HG02798 (cell line): ENCODE results near the gene SOS2.
"Not testable (repeated sequence)": the region's sequence is repeated elsewhere in the genome, so short reads cannot be mapped to it uniquely, and the experiment has no call there.

ENCODE experiments used
- ATAC-seq: cut with Tn5 transposase; IDR thresholded peaks from one replicate; pipeline ENCODE4 v1.9.1; 2021; ENCODE audit warnings: mild to moderate bottlenecking; ENCODE audit not compliant: unreplicated experiment, poor library complexity

Gene SOS2

DNA sequence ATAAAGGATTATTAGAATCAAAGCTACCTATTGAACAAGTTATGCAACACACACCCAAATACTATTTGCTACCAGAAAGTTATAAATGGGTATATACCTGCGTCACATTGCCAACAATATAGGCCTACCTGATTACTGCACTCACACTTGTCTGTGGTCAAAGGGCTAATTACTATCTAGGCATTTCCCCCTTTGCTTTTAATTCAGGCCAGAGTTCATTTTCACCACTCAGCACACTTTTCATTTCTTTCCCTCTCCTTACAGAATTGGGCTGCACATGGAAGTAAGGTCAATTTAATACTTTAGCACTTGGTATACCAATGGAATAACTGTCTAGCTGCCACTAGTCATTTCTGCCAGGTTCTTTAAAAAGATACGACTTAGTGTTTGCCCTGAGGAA, 1.7 kb downstream of the SOS2 start:
- ATAC-seq: no peak

DNA sequence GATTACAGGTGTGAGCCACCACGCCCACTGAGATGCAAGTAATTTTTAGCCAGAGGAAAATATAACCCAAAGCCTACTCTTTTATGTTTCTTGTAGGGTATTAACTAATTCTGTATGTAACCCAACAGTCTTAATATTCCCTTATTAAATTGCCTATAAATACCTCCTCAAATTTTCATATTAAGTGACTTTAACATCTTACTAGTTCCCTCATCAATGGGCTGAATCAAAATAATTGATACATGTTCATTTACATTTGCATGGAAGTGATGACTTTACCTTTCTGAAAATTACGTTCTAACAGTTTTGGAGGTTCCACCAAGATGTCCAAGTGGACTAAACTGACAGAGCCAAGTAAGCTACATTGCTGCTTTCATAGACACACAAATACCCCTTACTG, 3.1 kb downstream of the SOS2 start:
- ATAC-seq: no peak

GRCh38 chr14:50225974-50226297, 5.4 kb downstream of the SOS2 start:
- ATAC-seq: no peak

DNA sequence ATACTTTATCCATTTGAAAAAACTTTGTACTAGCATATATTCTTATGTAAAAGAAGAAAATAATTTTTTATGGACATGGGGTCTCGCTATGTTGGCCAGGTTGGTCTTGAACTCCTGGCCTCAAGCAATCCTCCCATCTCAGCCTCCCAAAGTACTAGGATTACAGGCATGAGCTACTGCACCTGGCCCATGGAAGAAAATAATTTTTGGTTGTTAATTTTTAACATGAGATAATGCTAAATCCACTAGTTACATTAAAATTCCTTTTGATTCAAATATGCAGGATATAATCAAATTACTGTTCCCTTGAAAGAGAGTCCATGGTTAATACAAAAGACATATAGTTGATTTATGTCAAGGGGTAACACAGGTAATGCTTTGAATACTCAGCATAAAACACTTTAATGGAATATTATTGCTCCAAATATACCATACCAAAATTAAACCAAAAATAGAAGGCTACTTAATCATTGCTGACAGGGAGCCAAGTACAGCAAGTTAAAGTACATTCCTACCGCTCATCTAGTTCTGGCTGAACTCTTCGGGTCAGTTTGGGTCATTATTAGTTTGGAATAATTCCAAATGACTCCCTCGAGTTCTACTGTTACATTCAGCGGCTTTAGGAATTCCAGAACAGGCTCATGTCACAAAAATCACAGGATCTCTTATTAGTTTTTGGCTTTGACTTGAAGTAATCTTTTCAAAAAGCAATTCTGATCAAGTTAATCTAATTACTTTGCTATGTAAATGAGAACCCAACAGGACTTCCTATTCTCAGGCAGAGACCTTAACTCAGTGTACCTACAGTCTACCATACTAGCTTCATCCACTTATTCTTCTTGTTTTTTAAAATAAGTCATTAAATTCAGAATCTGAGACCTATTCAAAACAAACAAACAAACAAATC, 6.1 kb downstream of the SOS2 start:
- ATAC-seq: no peak

- no peak for ATAC-seq
Measured at GRCh38 chr14:50222055-50222613, 9.2 kb downstream of the SOS2 start.

DNA sequence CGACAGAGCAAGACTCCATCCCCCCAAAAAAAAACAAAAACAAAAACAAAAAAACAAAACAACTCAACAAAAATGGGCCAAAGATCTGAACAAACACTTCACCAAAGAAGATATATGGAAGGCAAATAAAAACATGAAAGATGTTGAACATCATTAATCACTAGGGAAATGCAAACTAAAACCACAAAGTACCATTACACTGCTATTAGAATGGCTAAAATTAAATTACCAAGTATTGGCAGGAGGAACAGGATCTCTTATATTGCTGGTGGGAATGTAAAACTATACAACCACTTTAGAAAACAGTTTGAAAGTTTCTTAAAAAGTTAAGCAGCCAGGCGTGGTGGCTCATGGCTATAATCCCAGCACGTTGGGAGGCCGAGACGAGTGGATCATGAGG, 12.9 kb downstream of the SOS2 start:
- no peak for ATAC-seq

DNA sequence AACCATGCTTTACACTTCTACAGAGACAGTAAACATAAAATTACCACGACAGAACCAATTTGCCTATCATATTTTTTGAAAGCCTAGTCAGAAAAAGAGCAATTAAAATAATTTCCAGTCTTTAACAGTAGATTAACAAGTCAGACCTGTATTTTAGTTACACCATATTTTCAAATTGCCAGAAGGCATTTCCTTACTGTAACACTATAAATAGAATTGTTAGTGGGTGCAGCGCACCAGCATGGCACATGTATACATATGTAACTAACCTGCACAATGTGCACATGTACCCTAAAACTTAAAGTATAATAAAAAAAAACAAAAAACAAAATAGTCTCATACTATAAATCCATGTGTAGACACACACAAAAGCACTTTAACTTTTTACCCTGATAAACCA, 16.0 kb downstream of the SOS2 start:
- no peak for ATAC-seq

- no peak for ATAC-seq
Measured at GRCh38 chr14:50213795-50214194, 17.6 kb downstream of the SOS2 start.

DNA sequence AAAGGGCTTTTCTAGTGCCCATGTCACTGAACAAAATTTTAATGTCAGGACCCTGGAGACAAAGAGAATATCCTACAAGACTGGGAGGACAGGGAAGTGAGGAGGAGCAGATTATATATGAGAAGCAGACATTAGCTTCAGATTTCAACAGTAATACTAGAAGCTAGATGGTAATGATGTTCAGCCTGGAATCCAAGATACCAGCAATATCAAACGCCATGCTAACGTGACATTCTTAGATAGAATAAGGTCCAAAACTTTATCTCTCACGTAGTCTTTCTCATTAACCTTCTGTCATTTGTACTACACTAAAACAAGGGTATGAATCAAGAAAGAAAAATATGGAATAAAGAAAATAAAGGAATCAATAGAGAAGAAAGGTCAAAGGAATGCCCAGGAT, 18.7 kb downstream of the SOS2 start:
- ATAC-seq: no peak

DNA sequence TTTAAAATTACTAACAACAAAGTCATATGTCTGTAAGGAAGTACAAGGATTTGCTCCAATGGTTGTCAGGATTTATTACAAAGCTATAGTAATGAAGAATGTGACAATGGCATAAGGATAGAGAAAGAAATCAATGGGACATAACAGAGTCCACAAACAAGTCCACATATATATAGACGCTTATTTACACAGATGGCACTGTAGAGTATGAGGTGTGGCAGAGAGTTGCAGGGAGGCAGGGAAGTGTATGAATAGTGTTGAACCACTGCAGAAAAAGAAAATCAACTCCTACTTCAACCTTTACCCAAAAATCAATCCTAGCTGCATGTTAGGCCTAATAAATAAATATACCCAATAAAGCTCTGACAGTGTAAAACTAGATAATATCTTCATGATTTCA, 21.3 kb downstream of the SOS2 start:
- ATAC-seq: no peak

DNA sequence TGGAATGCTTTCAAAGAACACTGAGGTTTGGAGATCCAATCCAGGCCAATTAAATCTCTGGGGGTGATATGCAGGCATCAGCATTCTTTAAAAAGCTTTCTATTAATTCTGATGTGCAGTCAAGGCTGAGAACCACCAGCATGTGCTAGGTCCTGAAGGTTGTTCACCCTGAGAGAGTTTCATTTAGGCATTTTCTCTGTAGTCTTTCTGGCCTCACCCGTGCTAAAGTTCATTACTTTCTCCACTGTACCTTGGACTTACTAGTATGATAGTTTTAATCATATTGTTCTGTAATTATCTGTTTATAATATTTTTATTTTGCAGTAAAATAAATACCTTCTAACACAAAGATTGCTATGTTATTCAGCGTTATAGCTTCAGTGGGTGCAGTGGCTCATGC, 32.9 kb downstream of the SOS2 start:
- ATAC-seq: no peak

DNA sequence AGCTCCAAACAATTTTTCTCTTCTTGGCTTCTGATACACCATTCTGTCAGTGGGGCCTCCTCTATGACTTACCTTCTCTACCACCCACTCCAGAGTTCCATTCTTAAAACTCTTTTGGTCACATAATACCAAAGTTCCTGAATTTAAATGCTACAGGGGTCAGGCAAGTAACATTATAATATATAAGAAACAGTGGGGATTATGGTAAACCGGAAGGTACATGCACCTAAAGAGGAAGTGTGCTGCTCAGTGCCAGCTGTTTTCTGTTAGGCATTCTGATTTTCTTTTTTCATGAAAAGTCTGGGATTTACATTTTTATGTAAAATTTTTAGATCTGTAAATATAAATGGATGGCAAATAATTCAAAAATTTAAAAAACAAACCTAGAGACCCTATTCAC, 39.9 kb downstream of the SOS2 start:
- ATAC-seq: no peak

- ATAC-seq: no peak
Measured at GRCh38 chr14:50186107-50186506, 45.3 kb downstream of the SOS2 start.

- ATAC-seq: no peak
Measured at GRCh38 chr14:50173891-50174290, 57.5 kb downstream of the SOS2 start.

DNA sequence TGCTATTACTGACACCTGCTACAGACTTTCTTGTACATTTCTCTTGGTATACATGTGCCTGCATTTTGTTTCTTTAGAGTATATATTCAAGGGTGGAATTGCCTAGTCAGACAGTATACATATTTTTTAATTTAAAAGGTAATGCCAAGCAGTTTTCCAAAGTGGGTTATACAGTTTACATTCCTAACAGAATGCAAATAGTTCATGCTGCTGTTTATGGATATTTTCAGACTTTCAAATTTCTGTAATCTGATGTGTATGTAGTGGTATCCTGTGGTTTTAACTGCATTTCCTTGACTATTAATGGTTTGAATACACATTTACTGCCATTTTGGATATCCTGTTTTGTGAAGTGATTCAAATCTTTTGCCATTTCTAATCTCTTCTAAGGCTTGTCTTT, 59.5 kb downstream of the SOS2 start:
- ATAC-seq: no peak

DNA sequence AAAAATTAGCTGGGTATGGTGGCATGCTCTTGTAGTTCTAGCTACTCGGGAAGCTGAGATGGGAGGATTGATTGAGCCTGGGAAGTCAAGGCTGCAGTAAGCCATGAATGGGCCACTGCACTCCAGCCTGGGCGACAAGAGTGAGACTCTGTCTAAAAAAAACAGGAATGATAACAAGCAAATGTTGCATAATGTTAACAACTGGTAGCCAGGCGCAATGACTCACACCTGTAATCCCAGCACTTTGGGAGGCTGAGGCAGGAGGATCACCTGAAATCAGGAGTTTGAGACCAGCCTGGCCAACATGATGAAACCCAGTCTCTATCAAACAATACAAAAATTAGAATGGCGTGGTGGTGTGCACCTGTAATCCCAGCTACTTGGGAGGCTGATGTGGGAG, 64.0 kb downstream of the SOS2 start:
- ATAC-seq: not testable (repeated sequence)

DNA sequence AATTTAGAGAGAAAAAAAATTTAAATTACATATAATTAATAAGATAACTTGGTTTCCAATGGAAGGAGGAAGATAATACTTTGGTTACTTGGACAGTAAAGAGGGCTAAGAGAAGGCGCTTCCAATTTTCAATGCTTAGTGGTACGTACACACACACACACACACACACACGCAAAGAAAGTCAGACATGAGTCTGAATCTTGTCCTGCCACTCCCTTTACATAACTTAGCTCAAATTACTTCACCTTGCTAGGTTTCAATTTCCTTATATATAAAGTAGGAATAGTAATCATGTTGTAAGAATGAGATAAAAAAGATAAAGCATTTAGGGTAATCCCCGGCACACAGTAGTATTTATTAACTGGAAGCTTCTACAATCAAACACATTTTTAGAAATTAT, 75.3 kb downstream of the SOS2 start:
- ATAC-seq: no peak

DNA sequence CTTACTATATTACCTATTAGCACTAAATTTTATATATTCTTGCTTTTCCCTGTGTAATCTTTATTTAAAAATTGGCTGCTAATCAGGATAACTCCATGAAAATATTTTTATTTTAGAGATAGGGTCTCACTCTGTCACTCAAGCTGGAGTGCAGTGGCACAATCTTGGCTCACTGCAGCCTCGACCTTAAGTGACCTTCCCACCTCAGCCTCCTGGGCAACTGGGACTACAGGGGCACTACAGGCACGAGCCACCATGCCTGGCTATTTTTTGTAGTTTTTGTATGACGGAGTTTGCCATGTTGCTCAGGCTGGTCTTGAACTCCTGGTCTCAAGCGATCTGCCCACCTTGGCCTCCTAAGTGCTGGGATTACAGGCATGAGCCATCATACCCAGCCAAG, 82.6 kb downstream of the SOS2 start:
- no peak for ATAC-seq

GRCh38 chr14:50139192-50139591, 92.2 kb downstream of the SOS2 start:
- no peak for ATAC-seq

GRCh38 chr14:50127802-50128201, 103.6 kb downstream of the SOS2 start:
- ATAC-seq: no peak

- ATAC-seq: no peak
Measured at GRCh38 chr14:50123062-50123461, 108.3 kb downstream of the SOS2 start.

GRCh38 chr14:50122291-50122690, 109.1 kb downstream of the SOS2 start:
- ATAC-seq: no peak
